ENCODE measurements around the gene AQP6. TPM values are rescaled to one million over a fixed set of nuclear protein-coding genes. Genes with fewer than 3 reads are reported as not detected.

Gene AQP6
- total RNA-seq, 1 experiment from 2014 or later, result not detected

DNA sequence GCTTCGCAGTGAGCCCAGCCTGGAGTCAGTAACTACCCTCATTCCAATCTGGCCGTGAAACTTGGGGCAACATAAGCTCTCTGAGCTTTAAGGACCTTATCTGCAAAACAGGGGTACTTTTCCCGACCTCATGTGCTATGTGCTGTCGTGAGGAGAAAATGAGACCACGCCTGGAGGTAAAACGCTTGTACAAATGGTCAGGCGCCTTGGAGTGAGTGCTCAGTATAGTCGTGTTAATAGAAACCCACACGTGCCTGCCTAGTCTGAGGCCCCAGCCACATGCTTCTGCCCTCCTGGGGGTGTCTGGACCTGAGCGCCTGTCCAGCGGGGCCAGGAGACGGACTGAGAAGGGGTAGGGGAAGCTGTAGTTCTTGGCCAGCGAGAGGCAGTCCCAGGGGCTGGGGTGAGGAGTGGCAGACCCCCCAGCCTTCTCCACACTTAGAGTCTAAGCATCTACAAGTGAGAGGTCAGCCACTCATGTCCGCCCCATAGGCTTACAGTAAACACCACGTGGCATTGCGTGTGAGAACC lies 6.2 kb upstream of the AQP6 start:
- Histone ChIP-seq H3K27me3 (replicated peaks) (peaks cover 22% of the 10 kb centered on the region; the same call in 1 of the 2 replicates), H3K36me3 (no peaks in the 10 kb centered on the region), H3K4me1 (replicated peaks) (peaks cover 11% of the 10 kb centered on the region), H3K4me3 (no peak overlapping the region), H3K27ac (no peak overlapping the region), H3K9me3 (replicated peaks) (no peaks in the 10 kb centered on the region)
- peak in 1 of 2 experiments; percentile 18 for DNase-seq (ENCODE audit: low read depth in 1 of 2, low spot score in 2 of 2)

DNA sequence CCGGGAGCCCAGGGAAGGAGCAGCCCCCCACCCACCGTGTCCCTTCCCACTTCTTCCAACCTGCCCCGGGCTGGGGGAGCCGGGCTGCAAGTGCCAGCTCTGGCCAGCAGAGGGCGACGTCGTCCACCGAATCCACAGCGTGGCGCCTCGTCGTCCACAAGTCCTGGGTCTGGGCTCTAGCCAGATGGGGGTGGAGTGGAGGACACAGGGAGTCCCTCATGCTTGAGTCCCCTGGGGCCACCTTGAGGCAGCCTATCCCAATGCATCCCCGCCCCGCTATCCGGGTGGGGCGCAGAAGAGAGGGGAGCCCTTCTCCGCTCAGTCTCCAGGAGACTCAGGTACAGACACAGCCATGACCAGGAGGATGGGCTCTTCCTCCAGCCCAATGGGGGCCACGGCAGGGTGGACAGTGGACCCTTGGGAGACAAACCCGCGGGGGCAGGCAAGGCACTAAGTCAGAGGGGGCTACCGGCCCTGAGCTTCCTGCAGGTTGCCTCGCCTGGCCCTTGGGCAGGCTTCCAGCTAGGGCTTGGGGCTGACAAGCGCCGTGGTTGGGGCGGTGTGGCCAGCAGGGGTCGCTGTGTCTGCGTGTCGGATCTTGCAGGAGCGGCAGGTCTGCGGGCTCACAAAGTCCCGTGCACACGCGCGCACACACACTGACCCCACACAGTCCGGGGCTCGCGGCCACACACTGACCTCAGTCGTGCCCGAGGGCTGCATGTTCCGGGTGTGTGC lies 5.5 kb upstream of the AQP6 start:
- Histone ChIP-seq H3K36me3 (no peaks in the 10 kb centered on the region), H3K27ac (no peak overlapping the region), H3K4me1 (replicated peaks) (peaks cover 11% of the 10 kb centered on the region), H3K9me3 (replicated peaks) (no peaks in the 10 kb centered on the region), H3K4me3 (no peak overlapping the region), H3K27me3 (replicated peaks) (peaks cover 19% of the 10 kb centered on the region; the same call in 1 of the 2 replicates)
- DNase-seq (ENCODE audit: low read depth in 1 of 2, low spot score in 2 of 2), result peak; percentile 79 to 83

DNA sequence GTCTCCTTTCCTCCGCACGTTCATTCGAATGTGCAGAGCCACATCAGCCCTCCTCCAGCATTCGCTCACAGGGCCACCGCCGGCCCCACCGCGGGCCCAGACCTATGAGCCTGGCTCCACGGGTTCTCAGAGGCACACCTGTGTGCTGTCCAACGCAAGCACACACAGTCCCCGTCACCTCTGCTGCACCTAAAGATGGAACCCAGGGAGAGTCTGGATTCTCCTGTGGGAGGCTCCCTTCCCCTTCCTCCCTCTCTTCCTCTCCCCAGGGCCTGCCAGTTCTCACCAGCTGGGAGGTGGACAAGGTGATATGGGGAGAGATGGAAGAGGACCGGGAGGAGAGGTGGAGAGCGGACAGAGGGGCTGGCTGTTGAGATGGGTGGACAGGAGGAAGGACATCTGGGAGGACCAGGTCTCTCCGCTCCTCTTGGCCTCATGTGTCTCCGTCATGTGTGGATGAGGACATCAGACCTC lies 4.9 kb upstream of the AQP6 start:
- Histone ChIP-seq H3K27me3 (replicated peaks) (peaks cover 22% of the 10 kb centered on the region; the same call in 1 of the 2 replicates), H3K4me3 (no peak overlapping the region), H3K27ac (no peak overlapping the region)

DNA sequence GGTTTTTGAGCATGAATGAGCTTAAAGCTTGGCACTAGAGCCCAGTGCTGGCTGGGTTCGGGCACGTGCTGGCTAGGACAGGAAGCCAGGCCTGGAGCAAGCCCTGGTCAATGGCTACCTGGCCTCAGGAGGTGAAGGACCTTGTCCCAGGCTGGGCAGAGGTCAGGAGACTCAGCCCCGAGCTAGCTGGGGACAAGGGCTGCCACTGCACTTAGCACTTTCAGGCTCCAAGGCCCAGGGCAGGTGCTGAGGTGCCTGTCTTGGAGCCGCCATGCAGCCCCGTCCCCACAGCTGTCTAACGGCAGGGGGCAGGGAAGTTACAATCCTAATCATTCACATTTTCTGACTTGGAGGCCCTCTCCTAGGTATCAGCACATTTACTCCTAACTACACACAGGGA lies 4.3 kb upstream of the AQP6 start:
- H3K36me3 ChIP-seq, result no peaks in the 10 kb centered on the region
- peaks cover 11% of the 10 kb centered on the region for H3K4me1 ChIP-seq (replicated peaks)
- no peak overlapping the region for H3K27ac ChIP-seq
- no peak for DNase-seq (ENCODE audit: low read depth in 1 of 2, low spot score in 2 of 2)
- H3K27me3 ChIP-seq (replicated peaks), result peaks cover 20% of the 10 kb centered on the region; the same call in 1 of the 2 replicates
- H3K9me3 ChIP-seq (replicated peaks), result no peaks in the 10 kb centered on the region
- H3K4me3 ChIP-seq, result no peak overlapping the region

More for the DNA sequence above, 4.9 kb upstream of the AQP6 start:
- no peaks in the 10 kb centered on the region for H3K36me3 ChIP-seq
- peak in 1 of 2 experiments; percentile 25 for DNase-seq (ENCODE audit: low read depth in 1 of 2, low spot score in 2 of 2)
- peaks cover 11% of the 10 kb centered on the region for H3K4me1 ChIP-seq (replicated peaks)
- H3K9me3 ChIP-seq (replicated peaks), result no peaks in the 10 kb centered on the region

DNA sequence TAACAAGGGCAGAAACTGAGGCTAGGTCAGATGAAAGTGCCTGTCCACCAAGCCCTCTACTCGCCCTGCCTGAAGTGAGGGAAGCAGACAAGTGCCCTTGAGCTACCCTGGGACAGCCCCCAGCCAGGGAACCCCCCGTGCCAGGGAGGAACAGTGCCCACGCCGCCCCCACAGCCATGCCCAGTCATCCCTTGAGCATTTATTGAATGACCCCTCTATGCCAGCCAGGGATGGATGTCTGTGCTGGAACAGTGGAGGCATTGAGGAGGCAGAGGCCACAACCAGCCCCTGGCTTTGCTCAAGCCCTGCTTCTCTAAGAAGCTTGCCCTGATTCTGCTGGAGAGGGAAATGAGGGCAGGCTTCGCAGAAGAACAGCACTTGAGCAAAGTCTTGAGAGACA lies 3.7 kb upstream of the AQP6 start:
- Histone ChIP-seq H3K27ac (no peak overlapping the region), H3K4me3 (no peak overlapping the region), H3K4me1 (replicated peaks) (peaks cover 12% of the 10 kb centered on the region), H3K9me3 (replicated peaks) (no peaks in the 10 kb centered on the region), H3K36me3 (no peaks in the 10 kb centered on the region), H3K27me3 (replicated peaks) (peaks cover 20% of the 10 kb centered on the region; the same call in 1 of the 2 replicates)
- DNase-seq (ENCODE audit: low read depth in 1 of 2, low spot score in 2 of 2), result no peak

DNA sequence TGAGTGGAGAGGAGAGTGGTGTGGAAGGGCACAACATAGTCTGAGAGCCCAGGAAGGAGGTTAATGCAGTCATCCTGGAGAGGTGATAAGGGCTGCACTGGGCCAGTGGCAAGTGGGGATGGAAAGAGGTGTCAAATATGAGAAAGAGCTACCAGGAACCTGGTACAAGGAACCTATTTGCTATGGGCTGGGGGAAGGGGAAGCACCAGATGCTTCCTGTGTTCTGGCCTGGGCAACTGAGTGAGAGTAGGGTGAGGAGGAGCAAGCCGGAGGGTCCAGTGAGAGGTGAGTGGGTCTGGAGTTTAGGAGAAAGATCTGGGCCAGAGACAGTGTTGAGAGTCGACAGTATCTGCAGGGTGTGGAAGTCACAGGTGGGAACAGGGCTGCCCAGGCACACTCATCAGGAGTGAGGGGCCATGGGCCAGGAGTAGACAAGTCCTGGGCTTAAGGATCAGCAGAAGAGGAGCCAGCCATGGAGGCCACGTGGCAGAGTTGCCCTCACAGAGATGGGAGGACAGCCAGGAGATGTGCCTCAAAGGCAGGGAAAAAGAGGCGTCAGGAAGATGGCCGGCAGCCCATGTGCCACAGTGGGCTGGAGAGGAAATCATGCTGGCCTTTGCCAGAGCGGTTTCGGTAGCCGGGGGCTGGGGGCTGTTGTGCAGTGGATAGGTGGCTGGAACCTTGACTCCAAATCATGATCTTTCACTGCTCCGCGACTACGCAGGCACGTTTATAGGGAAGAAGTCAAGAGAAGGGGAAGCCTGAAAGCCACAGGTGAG lies 2.9 kb upstream of the AQP6 start:
- Histone ChIP-seq H3K4me1 (replicated peaks) (peaks cover 17% of the 10 kb centered on the region), H3K36me3 (no peaks in the 10 kb centered on the region), H3K27ac (no peak overlapping the region), H3K27me3 (replicated peaks) (peaks cover 20% of the 10 kb centered on the region; the same call in 1 of the 2 replicates), H3K4me3 (no peak overlapping the region), H3K9me3 (replicated peaks) (no peaks in the 10 kb centered on the region)
- DNase-seq (ENCODE audit: low read depth in 1 of 2, low spot score in 2 of 2), result no peak

DNA sequence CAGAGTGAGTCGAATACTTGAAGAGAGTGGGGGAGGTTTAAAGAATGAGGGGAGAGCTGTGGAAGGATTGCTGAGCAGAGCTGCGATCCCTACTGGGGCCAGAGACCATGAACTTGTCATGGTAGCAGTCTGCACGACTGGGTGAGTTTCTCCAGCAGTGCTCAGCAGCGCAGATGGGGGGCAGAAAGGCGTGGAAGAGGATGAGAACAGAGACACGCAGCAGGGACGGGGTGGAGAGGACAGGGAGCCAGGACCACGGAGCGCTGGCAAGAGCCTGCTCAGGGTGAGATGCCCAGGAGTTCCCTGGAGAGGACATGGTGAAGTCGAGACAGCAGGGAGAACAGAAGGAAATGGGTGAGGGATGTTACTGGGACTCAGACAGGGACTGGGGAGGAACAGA lies 2.1 kb upstream of the AQP6 start:
- Histone ChIP-seq H3K36me3 (no peaks in the 10 kb centered on the region), H3K9me3 (replicated peaks) (no peaks in the 10 kb centered on the region), H3K4me1 (replicated peaks) (peaks cover 17% of the 10 kb centered on the region), H3K4me3 (no peak overlapping the region), H3K27ac (no peak overlapping the region), H3K27me3 (replicated peaks) (peaks cover 20% of the 10 kb centered on the region; the same call in 1 of the 2 replicates)
- DNase-seq (ENCODE audit: low read depth in 1 of 2, low spot score in 2 of 2), result no peak

DNA sequence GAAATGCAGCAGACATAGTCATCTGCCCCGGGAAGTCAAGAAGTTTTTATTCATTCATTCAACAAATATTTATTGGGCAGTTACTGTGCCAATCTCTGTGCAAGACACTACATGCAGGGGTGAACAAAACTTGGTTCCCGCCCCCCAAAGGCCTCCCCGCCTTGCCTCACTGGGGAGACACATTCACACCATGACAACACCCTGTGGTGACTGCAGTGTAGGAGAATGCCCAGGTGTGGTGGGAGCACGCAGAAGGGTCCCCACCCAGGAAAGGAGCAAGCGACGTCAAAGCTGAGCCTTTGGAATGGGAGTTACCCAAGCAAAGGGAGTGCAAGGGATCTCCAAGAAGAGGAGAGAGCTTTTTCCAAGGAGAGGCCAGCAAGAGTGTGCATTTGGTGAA lies 1.6 kb upstream of the AQP6 start:
- Histone ChIP-seq H3K9me3 (replicated peaks) (no peaks in the 10 kb centered on the region), H3K4me1 (replicated peaks) (peaks cover 17% of the 10 kb centered on the region), H3K27ac (no peak overlapping the region), H3K36me3 (no peaks in the 10 kb centered on the region), H3K4me3 (no peak overlapping the region), H3K27me3 (replicated peaks) (peaks cover 20% of the 10 kb centered on the region; the same call in 1 of the 2 replicates)
- no peak for DNase-seq (ENCODE audit: low read depth in 1 of 2, low spot score in 2 of 2)

DNA sequence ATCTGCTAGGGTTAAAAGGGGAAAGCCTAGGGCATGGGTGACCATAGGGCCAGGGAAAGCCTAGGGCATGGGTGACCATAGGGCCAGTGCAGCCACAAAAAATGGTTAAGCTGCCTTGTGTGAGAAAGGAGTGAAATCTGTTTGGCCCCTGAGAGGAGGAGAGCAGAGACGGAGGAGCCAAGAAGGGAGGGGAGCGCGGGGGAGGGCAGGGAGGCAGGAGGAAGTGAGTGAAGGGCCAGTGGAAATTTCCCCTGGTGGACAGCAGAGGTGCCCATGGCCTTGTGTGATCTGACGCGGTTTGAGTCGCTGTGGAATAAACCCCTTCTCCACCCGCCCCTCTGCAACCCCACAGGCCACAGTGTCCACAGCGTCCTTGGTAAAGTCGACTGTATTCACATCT lies 618 bp upstream of the AQP6 start:
- H3K4me3 ChIP-seq, result no peak overlapping the region
- H3K4me1 ChIP-seq (replicated peaks), result peaks cover 12% of the 10 kb centered on the region
- no peaks in the 10 kb centered on the region for H3K9me3 ChIP-seq (replicated peaks)
- no peaks in the 10 kb centered on the region for H3K36me3 ChIP-seq
- DNase-seq (ENCODE audit: low read depth in 1 of 2, low spot score in 2 of 2), result no peak
- no peak overlapping the region for H3K27ac ChIP-seq
- H3K27me3 ChIP-seq (replicated peaks), result peaks cover 20% of the 10 kb centered on the region; the same call in 1 of the 2 replicates

DNA sequence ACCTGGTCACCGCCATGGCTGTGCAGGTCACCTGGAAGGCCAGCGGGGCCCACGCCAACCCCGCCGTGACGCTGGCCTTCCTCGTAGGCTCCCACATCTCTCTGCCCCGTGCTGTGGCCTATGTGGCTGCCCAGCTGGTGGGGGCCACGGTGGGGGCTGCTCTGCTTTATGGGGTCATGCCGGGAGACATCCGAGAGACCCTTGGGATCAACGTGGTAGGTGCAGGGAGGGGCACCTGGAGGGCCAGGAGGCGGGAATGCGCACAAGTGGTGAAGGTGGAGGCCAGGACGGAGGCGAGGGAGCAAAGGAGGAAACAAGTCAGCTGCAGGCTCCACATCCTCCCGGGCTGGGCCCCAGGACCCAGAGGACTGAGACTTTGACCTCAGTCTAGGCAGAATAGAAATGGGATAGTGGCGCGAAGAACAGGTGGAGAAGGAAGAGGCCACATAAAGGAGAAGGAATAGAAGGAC lies 649 bp downstream of the AQP6 start:
- no peak for DNase-seq (ENCODE audit: low read depth in 1 of 2, low spot score in 2 of 2)
- H3K4me3 ChIP-seq, result no peak overlapping the region
- no peak overlapping the region for H3K27ac ChIP-seq
- H3K9me3 ChIP-seq (replicated peaks), result no peaks in the 10 kb centered on the region
- no peaks in the 10 kb centered on the region for H3K36me3 ChIP-seq
- peaks cover 20% of the 10 kb centered on the region; the same call in 1 of the 2 replicates for H3K27me3 ChIP-seq (replicated peaks)
- peaks cover 6% of the 10 kb centered on the region for H3K4me1 ChIP-seq (replicated peaks)

DNA sequence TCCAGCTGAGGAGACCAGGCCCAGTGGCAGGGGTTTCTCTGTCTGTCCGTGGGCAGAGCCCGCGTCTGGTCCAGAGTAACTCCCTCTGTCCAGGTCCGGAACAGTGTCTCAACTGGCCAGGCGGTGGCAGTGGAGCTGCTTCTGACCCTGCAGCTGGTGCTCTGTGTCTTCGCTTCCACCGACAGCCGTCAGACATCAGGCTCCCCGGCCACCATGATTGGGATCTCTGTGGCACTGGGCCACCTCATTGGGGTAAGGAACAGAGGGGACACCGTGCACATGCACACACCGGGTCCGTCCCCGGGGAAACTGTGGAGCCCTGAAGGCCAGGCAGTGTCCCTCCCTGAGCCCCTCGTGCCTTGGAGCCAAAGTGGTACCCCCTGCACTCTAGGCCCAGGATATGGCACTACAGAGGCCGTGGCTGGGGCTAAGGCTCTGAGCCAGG lies 1.5 kb downstream of the AQP6 start:
- peaks cover 6% of the 10 kb centered on the region for H3K4me1 ChIP-seq (replicated peaks)
- DNase-seq (ENCODE audit: low read depth in 1 of 2, low spot score in 2 of 2), result peak in 1 of 2 experiments; percentile 59
- no peaks in the 10 kb centered on the region for H3K9me3 ChIP-seq (replicated peaks)
- no peak overlapping the region for H3K4me3 ChIP-seq
- H3K27me3 ChIP-seq (replicated peaks), result peaks cover 20% of the 10 kb centered on the region; the same call in 1 of the 2 replicates
- H3K36me3 ChIP-seq, result no peaks in the 10 kb centered on the region
- H3K27ac ChIP-seq, result no peak overlapping the region

DNA sequence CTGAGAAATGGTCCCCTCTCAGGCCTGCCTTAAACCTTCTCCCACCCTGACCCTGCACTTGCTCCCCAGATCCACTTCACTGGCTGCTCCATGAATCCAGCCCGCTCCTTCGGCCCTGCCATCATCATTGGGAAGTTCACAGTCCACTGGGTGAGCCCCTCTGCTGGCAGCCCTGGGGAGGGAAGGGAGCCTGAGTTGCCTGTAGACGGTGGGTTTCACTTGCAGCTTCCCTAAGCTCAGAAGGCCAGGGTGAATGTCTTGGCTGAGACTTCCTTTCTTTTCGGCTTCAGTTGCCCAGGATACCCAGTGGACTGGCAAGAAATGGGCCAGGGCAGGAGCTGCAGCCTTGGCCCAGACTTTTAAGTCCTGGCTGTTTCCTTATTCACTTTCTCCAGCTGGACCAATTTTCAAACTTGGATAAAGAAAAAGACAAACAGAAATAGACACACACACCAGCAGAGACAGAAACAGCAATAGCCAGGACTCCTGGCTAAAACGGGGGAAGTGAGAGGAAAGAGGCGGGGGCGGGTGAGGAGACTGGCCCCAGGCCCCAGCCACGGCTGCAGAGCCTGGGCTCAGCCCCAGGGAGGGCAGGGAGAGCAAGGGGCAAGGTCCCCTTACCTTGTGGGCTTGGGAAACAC lies 2.0 kb downstream of the AQP6 start:
- Histone ChIP-seq H3K36me3 (no peaks in the 10 kb centered on the region), H3K4me3 (no peak overlapping the region), H3K9me3 (replicated peaks) (no peaks in the 10 kb centered on the region), H3K27ac (no peak overlapping the region), H3K4me1 (replicated peaks) (peaks cover 6% of the 10 kb centered on the region), H3K27me3 (replicated peaks) (peaks cover 16% of the 10 kb centered on the region; the same call in 1 of the 2 replicates)
- no peak for DNase-seq (ENCODE audit: low read depth in 1 of 2, low spot score in 2 of 2)

DNA sequence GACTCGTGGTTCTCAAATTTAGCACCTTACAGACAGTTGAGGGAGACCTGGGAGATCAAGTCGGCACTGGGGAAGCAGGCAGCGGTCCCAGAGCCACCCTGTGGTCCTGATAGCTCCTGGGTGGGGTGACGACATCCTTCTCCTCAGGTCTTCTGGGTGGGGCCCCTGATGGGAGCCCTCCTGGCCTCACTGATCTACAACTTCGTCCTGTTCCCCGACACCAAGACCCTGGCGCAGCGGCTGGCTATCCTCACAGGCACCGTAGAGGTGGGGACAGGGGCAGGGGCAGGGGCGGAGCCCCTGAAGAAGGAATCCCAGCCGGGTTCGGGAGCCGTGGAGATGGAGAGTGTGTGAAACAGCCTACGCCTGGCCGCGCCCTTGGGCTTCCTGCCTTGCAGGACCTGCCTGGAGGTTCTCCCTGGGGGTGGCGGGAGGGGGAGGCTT lies 2.6 kb downstream of the AQP6 start:
- Histone ChIP-seq H3K36me3 (no peaks in the 10 kb centered on the region), H3K4me3 (no peak overlapping the region), H3K27me3 (replicated peaks) (peaks cover 12% of the 10 kb centered on the region; the same call in 1 of the 2 replicates), H3K9me3 (replicated peaks) (no peaks in the 10 kb centered on the region), H3K4me1 (replicated peaks) (peaks cover 6% of the 10 kb centered on the region), H3K27ac (no peak overlapping the region)
- no peak for DNase-seq (ENCODE audit: low read depth in 1 of 2, low spot score in 2 of 2)
